Breast epithelium (tissue), 3 donors: Measurements from ENCODE around the gene S100Z.

ENCODE experiments used
- POLR2A ChIP-seq: fragments of 450-650 bp; IDR thresholded peaks from one replicate; pipeline ENCODE4 v1.6.1; 2016; ENCODE audit warnings: antibody characterized with exemption, mild to moderate bottlenecking, moderate library complexity
- POLR2AphosphoS5 ChIP-seq, 3 donors: sonication (generic); formaldehyde crosslinking; IDR thresholded peaks; one replicate each; pipeline ENCODE4 v1.6.1; 2017; ENCODE audit warnings: antibody characterized with exemption in 3 of 3
- TF ChIP-seq, protein P1 (sequence below), 3 donors: fragments of 450-650 bp; IDR thresholded peaks; one replicate each; pipeline ENCODE4 v1.5.1; 2016 to 2017; ENCODE audit warnings: antibody characterized with exemption in 3 of 3, mild to moderate bottlenecking in 3 of 3, moderate library complexity in 3 of 3

DNA sequence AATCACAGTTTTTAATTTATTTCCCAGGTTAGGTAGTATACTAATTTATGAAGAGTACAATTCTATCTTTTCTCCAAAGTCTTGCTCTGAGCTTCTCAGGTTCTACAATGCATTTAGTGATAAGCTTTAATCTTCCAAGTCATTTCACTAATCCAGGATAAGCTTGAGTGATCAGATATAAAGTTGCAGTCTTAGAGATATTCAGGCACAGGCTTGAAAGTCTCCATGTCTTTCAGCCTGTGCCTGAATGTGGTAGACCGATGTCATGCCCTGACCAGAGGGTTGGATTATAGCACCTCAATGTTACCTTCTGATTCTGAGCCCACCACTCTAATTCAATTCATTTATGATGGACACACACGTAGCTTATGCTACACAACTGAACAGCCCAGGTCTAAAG, 106.2 kb downstream of the S100Z start:
- TF ChIP-seq, protein P1, sequence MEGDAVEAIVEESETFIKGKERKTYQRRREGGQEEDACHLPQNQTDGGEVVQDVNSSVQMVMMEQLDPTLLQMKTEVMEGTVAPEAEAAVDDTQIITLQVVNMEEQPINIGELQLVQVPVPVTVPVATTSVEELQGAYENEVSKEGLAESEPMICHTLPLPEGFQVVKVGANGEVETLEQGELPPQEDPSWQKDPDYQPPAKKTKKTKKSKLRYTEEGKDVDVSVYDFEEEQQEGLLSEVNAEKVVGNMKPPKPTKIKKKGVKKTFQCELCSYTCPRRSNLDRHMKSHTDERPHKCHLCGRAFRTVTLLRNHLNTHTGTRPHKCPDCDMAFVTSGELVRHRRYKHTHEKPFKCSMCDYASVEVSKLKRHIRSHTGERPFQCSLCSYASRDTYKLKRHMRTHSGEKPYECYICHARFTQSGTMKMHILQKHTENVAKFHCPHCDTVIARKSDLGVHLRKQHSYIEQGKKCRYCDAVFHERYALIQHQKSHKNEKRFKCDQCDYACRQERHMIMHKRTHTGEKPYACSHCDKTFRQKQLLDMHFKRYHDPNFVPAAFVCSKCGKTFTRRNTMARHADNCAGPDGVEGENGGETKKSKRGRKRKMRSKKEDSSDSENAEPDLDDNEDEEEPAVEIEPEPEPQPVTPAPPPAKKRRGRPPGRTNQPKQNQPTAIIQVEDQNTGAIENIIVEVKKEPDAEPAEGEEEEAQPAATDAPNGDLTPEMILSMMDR (IDR thresholded peaks at IDR 0.05) = no peak
- TF ChIP-seq POLR2A = no peak
- no peak for TF ChIP-seq POLR2AphosphoS5 (IDR thresholded peaks at IDR 0.05)
